ENCODE results near the gene B3GALNT1. TPM values are rescaled to one million over a fixed set of nuclear protein-coding genes. Genes with fewer than 3 reads are reported as not detected.

Gene B3GALNT1
- polyA plus RNA-seq, 1 experiment, result 18.9 TPM

DNA sequence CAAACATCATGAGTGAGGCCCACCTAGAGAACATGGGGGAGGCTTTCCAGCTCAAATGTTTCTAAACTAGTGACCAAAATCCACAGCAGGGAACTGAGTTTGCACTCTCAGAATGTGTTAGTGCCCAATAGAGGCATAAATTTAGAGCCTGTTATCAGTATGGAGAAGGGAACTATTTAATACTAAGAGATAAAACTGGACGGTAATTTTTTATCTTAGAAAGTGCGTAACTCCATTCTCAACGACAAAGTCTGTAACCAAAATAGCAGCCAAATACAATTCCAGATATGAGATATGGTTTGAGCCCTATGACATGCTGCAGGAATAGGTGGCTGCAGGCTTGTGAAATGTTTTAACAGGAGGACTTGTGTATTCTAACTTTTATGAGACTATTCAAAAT, 3.5 kb downstream of the B3GALNT1 start:
- DNase-seq (ENCODE audit: low read depth), result no peak
- Histone ChIP-seq H3K36me3 (ENCODE audit: control insufficient read depth, insufficient read depth, low read length) (no peaks in the 10 kb centered on the region), H3K27me3 (ENCODE audit: control insufficient read depth, insufficient read depth, low read length) (no peaks in the 10 kb centered on the region), H3K4me3 (ENCODE audit: low read depth, low read length) (no peak overlapping the region)
- TF ChIP-seq, protein P1, sequence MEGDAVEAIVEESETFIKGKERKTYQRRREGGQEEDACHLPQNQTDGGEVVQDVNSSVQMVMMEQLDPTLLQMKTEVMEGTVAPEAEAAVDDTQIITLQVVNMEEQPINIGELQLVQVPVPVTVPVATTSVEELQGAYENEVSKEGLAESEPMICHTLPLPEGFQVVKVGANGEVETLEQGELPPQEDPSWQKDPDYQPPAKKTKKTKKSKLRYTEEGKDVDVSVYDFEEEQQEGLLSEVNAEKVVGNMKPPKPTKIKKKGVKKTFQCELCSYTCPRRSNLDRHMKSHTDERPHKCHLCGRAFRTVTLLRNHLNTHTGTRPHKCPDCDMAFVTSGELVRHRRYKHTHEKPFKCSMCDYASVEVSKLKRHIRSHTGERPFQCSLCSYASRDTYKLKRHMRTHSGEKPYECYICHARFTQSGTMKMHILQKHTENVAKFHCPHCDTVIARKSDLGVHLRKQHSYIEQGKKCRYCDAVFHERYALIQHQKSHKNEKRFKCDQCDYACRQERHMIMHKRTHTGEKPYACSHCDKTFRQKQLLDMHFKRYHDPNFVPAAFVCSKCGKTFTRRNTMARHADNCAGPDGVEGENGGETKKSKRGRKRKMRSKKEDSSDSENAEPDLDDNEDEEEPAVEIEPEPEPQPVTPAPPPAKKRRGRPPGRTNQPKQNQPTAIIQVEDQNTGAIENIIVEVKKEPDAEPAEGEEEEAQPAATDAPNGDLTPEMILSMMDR (IDR thresholded peaks at IDR 0.05; ENCODE audit: insufficient read depth, low read depth, low read length), result no peak
- ChIA-PET CTCF (no interaction called here), POLR2A (no interaction called here)

DNA sequence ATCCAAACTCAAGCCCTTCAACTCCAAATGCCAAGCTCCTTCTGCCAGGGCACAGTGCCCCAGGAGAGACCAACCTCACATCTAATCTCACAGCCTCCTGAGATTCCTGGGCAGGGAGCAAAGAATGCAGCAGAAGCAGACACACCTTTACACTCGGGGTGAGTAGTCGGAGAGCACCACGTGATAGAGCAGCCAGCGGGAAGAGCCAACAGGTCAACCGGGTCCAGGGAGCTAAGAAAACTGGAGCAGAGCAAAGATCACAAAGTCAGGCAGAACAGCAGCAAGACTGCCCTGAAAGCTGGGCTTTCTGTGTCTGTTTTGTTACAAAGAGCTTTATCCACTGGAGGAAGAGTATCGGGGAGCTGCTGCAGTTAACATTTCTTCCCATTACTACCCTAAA, 4.2 kb downstream of the B3GALNT1 start:
- TF ChIP-seq, protein P1 (IDR thresholded peaks at IDR 0.05; ENCODE audit: insufficient read depth, low read depth, low read length), result no peak
- CTCF ChIA-PET, result no interaction called here
- H3K36me3 ChIP-seq (ENCODE audit: control insufficient read depth, insufficient read depth, low read length), result no peaks in the 10 kb centered on the region
- DNase-seq (ENCODE audit: low read depth), result no peak
- H3K4me3 ChIP-seq (ENCODE audit: low read depth, low read length), result no peak overlapping the region
- H3K27me3 ChIP-seq (ENCODE audit: control insufficient read depth, insufficient read depth, low read length), result no peaks in the 10 kb centered on the region
- POLR2A ChIA-PET, result no interaction called here

DNA sequence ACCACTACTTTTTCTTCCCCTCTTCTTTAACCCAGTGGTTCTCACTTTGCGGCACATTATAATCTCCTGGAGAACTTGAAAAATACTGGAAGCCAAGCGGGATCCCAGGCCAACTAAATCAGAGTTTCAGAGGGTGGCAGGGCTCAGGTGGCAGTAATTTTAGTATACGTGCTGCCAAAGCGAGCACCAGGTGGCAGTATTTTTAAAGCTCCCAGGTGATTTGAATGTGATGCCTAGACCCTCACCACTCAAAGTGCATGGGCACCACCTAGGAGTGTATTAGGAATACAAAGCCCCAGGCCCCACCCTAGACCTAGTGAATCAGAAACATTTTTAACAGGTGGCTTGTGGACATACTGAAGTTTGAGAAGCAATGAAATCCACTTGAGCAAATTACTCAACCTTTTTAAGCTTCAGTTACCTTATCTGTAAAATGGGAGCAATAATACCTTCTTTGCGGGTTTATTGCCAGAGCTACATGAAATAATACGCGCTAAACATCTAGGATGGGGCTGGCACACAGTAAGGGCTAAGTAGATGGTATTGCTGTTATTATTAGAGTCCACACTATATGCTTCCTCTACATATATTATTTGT, 8.3 kb downstream of the B3GALNT1 start:
- DNase-seq (ENCODE audit: low read depth), result no peak
- CTCF ChIA-PET, result interaction anchor here (0.9 to 2.4 kb wide), 3 partner anchors 14 to 178 kb away, joined by 3 to 7 read pairs (median 4); no protein-coding TSS in a partner anchor
- no peaks in the 10 kb centered on the region for H3K27me3 ChIP-seq (ENCODE audit: control insufficient read depth, insufficient read depth, low read length)

DNA sequence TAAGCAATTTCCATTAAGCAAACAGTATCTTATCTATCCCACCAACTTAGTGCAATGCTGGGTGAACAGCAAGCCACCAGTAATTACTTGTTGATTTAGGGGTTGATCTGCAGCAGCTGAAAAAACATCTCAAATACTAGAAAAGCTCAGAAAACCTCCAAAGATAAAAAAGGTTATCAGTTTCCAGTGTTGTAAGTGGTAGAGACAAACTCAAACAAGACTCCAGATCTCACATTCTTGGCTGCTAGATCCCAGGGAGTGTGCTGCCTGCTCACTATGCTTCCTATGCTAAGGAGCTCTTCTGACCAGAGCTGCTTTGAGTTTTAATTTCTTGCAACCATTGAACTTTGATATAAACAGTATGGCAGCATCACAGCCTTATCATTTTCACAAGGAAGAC, 11.3 kb downstream of the B3GALNT1 start:
- ChIA-PET CTCF (no interaction called here), POLR2A (no interaction called here)
- no peaks in the 10 kb centered on the region for H3K36me3 ChIP-seq (ENCODE audit: control insufficient read depth, insufficient read depth, low read length)
- no peaks in the 10 kb centered on the region for H3K27me3 ChIP-seq (ENCODE audit: control insufficient read depth, insufficient read depth, low read length)
- TF ChIP-seq, protein P1 (IDR thresholded peaks at IDR 0.05; ENCODE audit: insufficient read depth, low read depth, low read length), result no peak
- DNase-seq (ENCODE audit: low read depth), result no peak
- no peak overlapping the region for H3K4me3 ChIP-seq (ENCODE audit: low read depth, low read length)

More for the DNA sequence above, 8.3 kb downstream of the B3GALNT1 start:
- Histone ChIP-seq H3K4me3 (ENCODE audit: low read depth, low read length) (no peak overlapping the region), H3K36me3 (ENCODE audit: control insufficient read depth, insufficient read depth, low read length) (no peaks in the 10 kb centered on the region)
- POLR2A ChIA-PET, result no interaction called here
- TF ChIP-seq, protein P1 (IDR thresholded peaks at IDR 0.05; ENCODE audit: insufficient read depth, low read depth, low read length), result peak; percentile 32; the same call in 1 of the 2 replicates

DNA sequence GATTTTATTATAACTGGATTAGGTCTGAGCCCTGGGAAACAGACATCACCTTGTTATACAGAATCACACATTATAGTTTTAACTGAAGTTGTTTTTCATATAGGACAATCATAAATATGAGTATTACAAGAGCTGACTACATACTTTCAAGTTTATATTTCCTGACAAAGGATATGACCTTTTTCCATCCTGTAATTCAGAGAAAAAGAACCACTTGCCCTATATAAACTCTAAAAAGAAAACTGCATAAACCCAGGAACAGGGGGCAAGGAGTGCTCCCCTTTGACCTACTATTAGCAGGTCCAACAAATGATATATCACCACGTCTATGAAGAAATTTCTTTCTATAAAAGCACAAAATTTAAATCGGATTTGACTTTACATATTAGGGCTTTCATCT, 20.9 kb downstream of the B3GALNT1 start:
- Histone ChIP-seq H3K4me3 (ENCODE audit: low read depth, low read length) (no peak overlapping the region), H3K27me3 (ENCODE audit: control insufficient read depth, insufficient read depth, low read length) (no peaks in the 10 kb centered on the region), H3K36me3 (ENCODE audit: control insufficient read depth, insufficient read depth, low read length) (no peaks in the 10 kb centered on the region; the same call in 1 of the 2 replicates)
- CTCF ChIA-PET, result no interaction called here
- no peak for DNase-seq (ENCODE audit: low read depth)
- POLR2A ChIA-PET, result no interaction called here
- TF ChIP-seq, protein P1 (IDR thresholded peaks at IDR 0.05; ENCODE audit: insufficient read depth, low read depth, low read length), result no peak

All from BJ (cell line).